HG02623 (cell line): ENCODE data around the gene GOLGA5.
"Not testable (repeated sequence)": the region's sequence is repeated elsewhere in the genome, so short reads cannot be mapped to it uniquely, and the experiment has no call there.

Experiments
- ATAC-seq: cut with Tn5 transposase; IDR thresholded peaks from one replicate; pipeline ENCODE4 v1.9.1; 2021; ENCODE audit warnings: moderate library complexity; ENCODE audit not compliant: unreplicated experiment

The GOLGA5 gene

GRCh38 chr14:92775292-92775691 lies 18.8 kb upstream of the GOLGA5 start:
- peak; percentile 89 for ATAC-seq

- ATAC-seq, result not testable (repeated sequence)
These were observed 15.1 kb upstream of the GOLGA5 start for GRCh38 chr14:92778868-92779565.

GRCh38 chr14:92780444-92781232 lies 13.5 kb upstream of the GOLGA5 start:
- no peak for ATAC-seq

- no peak for ATAC-seq
These were observed 12.8 kb upstream of the GOLGA5 start for GRCh38 chr14:92781350-92781749.

GRCh38 chr14:92783813-92784431 lies 10.2 kb upstream of the GOLGA5 start:
- no peak for ATAC-seq

GRCh38 chr14:92785667-92786426 lies 8.3 kb upstream of the GOLGA5 start:
- ATAC-seq, result no peak

GRCh38 chr14:92786427-92786756 lies 7.7 kb upstream of the GOLGA5 start:
- no peak for ATAC-seq

GRCh38 chr14:92787554-92787953 lies 6.6 kb upstream of the GOLGA5 start:
- ATAC-seq, result no peak

GRCh38 chr14:92789457-92790089 lies 4.5 kb upstream of the GOLGA5 start:
- no peak for ATAC-seq

- ATAC-seq, result no peak
These were observed 1.2 kb upstream of the GOLGA5 start for GRCh38 chr14:92792885-92793284.

- ATAC-seq, result no peak
These were observed 439 bp downstream of the GOLGA5 start for GRCh38 chr14:92794547-92794941.

GRCh38 chr14:92794961-92795360 lies 856 bp downstream of the GOLGA5 start:
- ATAC-seq, result no peak

GRCh38 chr14:92797935-92798653 lies 4.0 kb downstream of the GOLGA5 start:
- no peak for ATAC-seq

GRCh38 chr14:92798811-92799210 lies 4.7 kb downstream of the GOLGA5 start:
- no peak for ATAC-seq

- no peak for ATAC-seq
These were observed 5.9 kb downstream of the GOLGA5 start for GRCh38 chr14:92800012-92800411.

- ATAC-seq, result no peak
These were observed 6.4 kb downstream of the GOLGA5 start for GRCh38 chr14:92800525-92800924.

- no peak for ATAC-seq
These were observed 7.8 kb downstream of the GOLGA5 start for GRCh38 chr14:92801917-92802316.

GRCh38 chr14:92802678-92803077 lies 8.6 kb downstream of the GOLGA5 start:
- no peak for ATAC-seq

GRCh38 chr14:92813201-92813600 lies 19.1 kb downstream of the GOLGA5 start:
- ATAC-seq, result no peak

- ATAC-seq, result no peak
These were observed 25.0 kb downstream of the GOLGA5 start for GRCh38 chr14:92819011-92819597.
